H9 (cell line): Measurements from ENCODE around the gene MED15. TPM values are rescaled to one million over a fixed set of nuclear protein-coding genes. Genes with fewer than 3 reads are reported as not detected.

Experiments used
- DNase-seq: peaks from one replicate; pipeline ENCODE4 v3.0.0-alpha.2; 2017
- H2AFZ ChIP-seq: one replicate; pipeline ENCODE4 v1.6.1; 2013; ENCODE audit warnings: mild to moderate bottlenecking, low read length, control low read depth, moderate library complexity
- H2AK5ac ChIP-seq: 2 replicates; pipeline ENCODE4 v1.6.1; 2013; ENCODE audit warnings: low read length, control low read depth, mixed read lengths; ENCODE audit not compliant: insufficient read length
- H2BK120ac ChIP-seq: one replicate; pipeline ENCODE4 v1.6.1; 2013; ENCODE audit warnings: low read depth, mild to moderate bottlenecking, low read length, control low read depth, inconsistent platforms; ENCODE audit not compliant: poor library complexity, severe bottlenecking
- H2BK12ac ChIP-seq: 2 replicates; pipeline ENCODE4 v1.6.1; 2013; ENCODE audit warnings: low read length, control low read depth, mixed read lengths, low read depth; ENCODE audit not compliant: insufficient read length
- H2BK15ac ChIP-seq: 2 replicates; pipeline ENCODE4 v1.6.1; 2013; ENCODE audit warnings: low read depth, low read length, control low read depth
- H2BK20ac ChIP-seq: one replicate; pipeline ENCODE4 v1.6.1; 2013; ENCODE audit warnings: low read depth, mild to moderate bottlenecking, low read length, control low read depth, inconsistent platforms; ENCODE audit not compliant: poor library complexity, severe bottlenecking
- H2BK5ac ChIP-seq: 2 replicates; pipeline ENCODE4 v1.6.1; 2013; ENCODE audit warnings: low read length, control low read depth, mixed read lengths; ENCODE audit not compliant: insufficient read length
- H3K14ac ChIP-seq: 2 replicates; pipeline ENCODE4 v1.6.1; 2013; ENCODE audit warnings: low read length, control low read depth; ENCODE audit not compliant: insufficient read depth
- H3K18ac ChIP-seq: 2 replicates; pipeline ENCODE4 v1.6.1; 2013; ENCODE audit warnings: low read depth, mild to moderate bottlenecking, mixed read lengths, low read length, control low read depth; ENCODE audit not compliant: insufficient read length
- H3K23ac ChIP-seq: 2 replicates; pipeline ENCODE4 v1.6.1; 2013; ENCODE audit warnings: low read length, control low read depth, mixed read lengths, low read depth; ENCODE audit not compliant: insufficient read length
- H3K23me2 ChIP-seq: 2 replicates; pipeline ENCODE4 v1.6.1; 2013; ENCODE audit warnings: low read depth, mild to moderate bottlenecking, mixed read lengths, low read length, control low read depth; ENCODE audit not compliant: insufficient read length, poor library complexity, severe bottlenecking
- H3K27ac ChIP-seq: 2 replicates; pipeline ENCODE4 v1.5.1; 2013; ENCODE audit warnings: low read length, control low read depth, mixed read lengths, low read depth; ENCODE audit not compliant: insufficient read length
- H3K27me3 ChIP-seq: 2 replicates; pipeline ENCODE4 v1.6.1; 2013; ENCODE audit warnings: low read length, control low read depth, inconsistent platforms; ENCODE audit not compliant: insufficient read depth
- H3K4ac ChIP-seq: 2 replicates; pipeline ENCODE4 v1.6.1; 2013; ENCODE audit warnings: low read depth, mild to moderate bottlenecking, control low read depth, inconsistent platforms, low read length, moderate library complexity
- H3K4me1 ChIP-seq: 2 replicates; pipeline ENCODE4 v1.6.1; 2013; ENCODE audit warnings: low read length, control low read depth, inconsistent platforms; ENCODE audit not compliant: insufficient read depth
- H3K4me2 ChIP-seq: 2 replicates; pipeline ENCODE4 v1.6.1; 2013; ENCODE audit warnings: low read length, control low read depth, mixed read lengths; ENCODE audit not compliant: insufficient read length, insufficient read depth
- H3K56ac ChIP-seq: 2 replicates; pipeline ENCODE4 v1.6.1; 2013; ENCODE audit warnings: low read depth, mild to moderate bottlenecking, mixed read lengths, low read length, control low read depth; ENCODE audit not compliant: insufficient read length
- H3K79me1 ChIP-seq: 2 replicates; pipeline ENCODE4 v1.6.1; 2013; ENCODE audit warnings: low read depth, mild to moderate bottlenecking, moderate library complexity, low read length, control low read depth, inconsistent platforms; ENCODE audit not compliant: insufficient read depth, poor library complexity, severe bottlenecking
- H3K79me2 ChIP-seq: 2 replicates; pipeline ENCODE4 v1.6.1; 2013; ENCODE audit warnings: low read length, control low read depth, inconsistent platforms; ENCODE audit not compliant: insufficient read depth
- H3K9ac ChIP-seq: 2 replicates; pipeline ENCODE4 v1.6.1; 2013; ENCODE audit warnings: low read length, control low read depth, mixed read lengths; ENCODE audit not compliant: insufficient read length; ENCODE audit errors: extremely low read depth
- H3K9me3 ChIP-seq: one replicate; pipeline ENCODE4 v1.6.1; 2013; ENCODE audit warnings: low read depth, low read length, inconsistent platforms; ENCODE audit not compliant: control insufficient read depth
- H3T11ph ChIP-seq: one replicate; pipeline ENCODE4 v1.6.1; 2013; ENCODE audit warnings: mild to moderate bottlenecking, low read length, control low read depth, inconsistent platforms
- H4K20me1 ChIP-seq: one replicate; pipeline ENCODE4 v1.6.1; 2013; ENCODE audit not compliant: control insufficient read depth, insufficient read length, insufficient read depth
- H4K5ac ChIP-seq: 2 replicates; pipeline ENCODE4 v1.6.1; 2013; ENCODE audit warnings: low read depth, mild to moderate bottlenecking, mixed read lengths, low read length, control low read depth; ENCODE audit not compliant: insufficient read length
- H4K8ac ChIP-seq: replicated peaks from 2 replicates; pipeline ENCODE4 v1.6.1; 2013; ENCODE audit warnings: low read length, control low read depth, mixed read lengths, low read depth; ENCODE audit not compliant: insufficient read length
- H4K91ac ChIP-seq: 2 replicates; pipeline ENCODE4 v1.6.1; 2013; ENCODE audit warnings: low read depth, mild to moderate bottlenecking, moderate library complexity, mixed read lengths, low read length, control low read depth; ENCODE audit not compliant: insufficient read length
- H3K27ac Mint-ChIP-seq, 3 experiments: 2 replicates in 2 of 3; 3 replicates in 1 of 3; pipeline ENCODE4 v1.8.0; 2020 to 2021; ENCODE audit warnings: mixed read lengths in 3 of 3, mild to moderate bottlenecking in 1 of 3, moderate library complexity in 1 of 3
- H3K27me3 Mint-ChIP-seq: 2 replicates; pipeline ENCODE4 v1.8.0; 2021; ENCODE audit warnings: low read depth, mild to moderate bottlenecking, moderate library complexity, mixed read lengths
- H3K36me3 Mint-ChIP-seq, 3 experiments: 2 replicates in 2 of 3; 3 replicates in 1 of 3; pipeline ENCODE4 v1.8.0; 2020 to 2021; ENCODE audit warnings: low read depth in 3 of 3, mixed read lengths in 3 of 3; ENCODE audit not compliant: insufficient read depth in 1 of 3
- H3K4me1 Mint-ChIP-seq, 2 experiments: 2 replicates each; pipeline ENCODE4 v1.8.0; 2020; ENCODE audit warnings: mixed read lengths in 2 of 2
- H3K4me3 Mint-ChIP-seq, 2 experiments: 2 replicates in 1 of 2; 3 replicates in 1 of 2; pipeline ENCODE4 v1.8.0; 2020 to 2021; ENCODE audit warnings: mild to moderate bottlenecking in 2 of 2, mixed read lengths in 2 of 2, moderate library complexity in 1 of 2
- H3K9me3 Mint-ChIP-seq, 2 experiments: 2 replicates in 1 of 2; 3 replicates in 1 of 2; pipeline ENCODE4 v1.8.0; 2020; ENCODE audit warnings: mild to moderate bottlenecking in 2 of 2, mixed read lengths in 2 of 2, moderate library complexity in 1 of 2
- WGBS: extraction: QIAGEN DNeasy Blood & Tissue Kit; methylation state at CpG from one replicate; pipeline ENCODE4 v1.1.7; 2013; ENCODE audit warnings: missing lambda C conversion rate, low lambda C conversion rate, mixed read lengths; ENCODE audit not compliant: insufficient read length; ENCODE audit errors: extremely low coverage; 5-methylcytosine and 5-hydroxymethylcytosine counted together
- total RNA-seq: library from RNA; stranded (reverse); gene quantifications from 2 replicates; pipeline ENCODE4 v1.2.1, GENCODE V29; 2021
- TF ChIP-seq, protein P1 (sequence below): fragments of 200-600 bp; sonication (generic); conservative IDR thresholded peaks from 3 replicates; pipeline ENCODE4 v1.8.0; 2021; ENCODE audit warnings: antibody characterized with exemption, mild to moderate bottlenecking

The MED15 gene
- total RNA-seq, 1 experiment from 2014 or later = 47.4 TPM

DNA sequence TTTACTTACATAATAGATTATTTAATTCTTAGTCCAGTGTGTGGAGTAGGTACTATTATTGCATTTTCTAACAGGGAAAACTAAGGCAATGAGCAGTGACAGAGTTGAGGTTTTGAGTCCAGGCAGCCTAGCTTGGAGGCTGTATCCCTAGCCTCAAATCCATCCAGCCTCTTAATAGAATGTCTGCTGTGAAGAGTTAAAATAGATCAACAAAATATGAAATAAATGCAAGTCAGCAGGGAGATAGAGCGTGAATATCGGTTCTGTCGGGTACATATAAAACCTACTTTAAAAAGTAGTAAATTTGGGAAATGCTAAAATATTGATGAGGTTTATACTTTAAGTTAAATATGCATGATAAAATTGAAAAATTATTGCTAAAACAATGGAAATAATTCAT, 53.3 kb downstream of the MED15 start:
- Histone ChIP-seq H2BK12ac (no peak overlapping the region), H3K23ac (no peak overlapping the region), H4K20me1 (no peaks in the 10 kb centered on the region), H3K23me2 (no peaks in the 10 kb centered on the region), H2BK5ac (no peak overlapping the region), H3K79me1 (no peaks in the 10 kb centered on the region), H2BK15ac (no peak overlapping the region), H3K4me1 (no peaks in the 10 kb centered on the region), H2AK5ac (no peak overlapping the region), H2BK120ac (no peak overlapping the region), H3K9ac (no peak overlapping the region), H3K18ac (no peak overlapping the region), H3T11ph (no peak overlapping the region), H3K9me3 (peaks cover 6% of the 10 kb centered on the region), H2AFZ (no peak overlapping the region), H4K5ac (no peak overlapping the region), H4K91ac (no peak overlapping the region), H3K4ac (no peak overlapping the region), H2BK20ac (no peak overlapping the region), H3K27me3 (no peaks in the 10 kb centered on the region), H3K14ac (no peak overlapping the region), H3K56ac (no peak overlapping the region), H3K27ac (no peak overlapping the region), H3K4me2 (no peak overlapping the region), H4K8ac (no peak overlapping the region), H3K79me2 (no peaks in the 10 kb centered on the region)
- Mint-ChIP-seq H3K4me1 (no peaks in the 10 kb centered on the region), H3K36me3 (peaks cover 41 to 64% (median 51%) of the 10 kb centered on the region in 3 experiments), H3K27ac (no peak overlapping the region), H3K9me3 (peaks cover 10 to 11% of the 10 kb centered on the region in 2 experiments), H3K4me3 (no peak overlapping the region), H3K27me3 (no peaks in the 10 kb centered on the region)
- WGBS = no CpG with 5 or more reads among the region's 3 CpGs
- TF ChIP-seq, protein P1, sequence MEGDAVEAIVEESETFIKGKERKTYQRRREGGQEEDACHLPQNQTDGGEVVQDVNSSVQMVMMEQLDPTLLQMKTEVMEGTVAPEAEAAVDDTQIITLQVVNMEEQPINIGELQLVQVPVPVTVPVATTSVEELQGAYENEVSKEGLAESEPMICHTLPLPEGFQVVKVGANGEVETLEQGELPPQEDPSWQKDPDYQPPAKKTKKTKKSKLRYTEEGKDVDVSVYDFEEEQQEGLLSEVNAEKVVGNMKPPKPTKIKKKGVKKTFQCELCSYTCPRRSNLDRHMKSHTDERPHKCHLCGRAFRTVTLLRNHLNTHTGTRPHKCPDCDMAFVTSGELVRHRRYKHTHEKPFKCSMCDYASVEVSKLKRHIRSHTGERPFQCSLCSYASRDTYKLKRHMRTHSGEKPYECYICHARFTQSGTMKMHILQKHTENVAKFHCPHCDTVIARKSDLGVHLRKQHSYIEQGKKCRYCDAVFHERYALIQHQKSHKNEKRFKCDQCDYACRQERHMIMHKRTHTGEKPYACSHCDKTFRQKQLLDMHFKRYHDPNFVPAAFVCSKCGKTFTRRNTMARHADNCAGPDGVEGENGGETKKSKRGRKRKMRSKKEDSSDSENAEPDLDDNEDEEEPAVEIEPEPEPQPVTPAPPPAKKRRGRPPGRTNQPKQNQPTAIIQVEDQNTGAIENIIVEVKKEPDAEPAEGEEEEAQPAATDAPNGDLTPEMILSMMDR = no peak
- no peak for DNase-seq
